ENCODE results near the gene ATG2A.

The ATG2A gene

DNA sequence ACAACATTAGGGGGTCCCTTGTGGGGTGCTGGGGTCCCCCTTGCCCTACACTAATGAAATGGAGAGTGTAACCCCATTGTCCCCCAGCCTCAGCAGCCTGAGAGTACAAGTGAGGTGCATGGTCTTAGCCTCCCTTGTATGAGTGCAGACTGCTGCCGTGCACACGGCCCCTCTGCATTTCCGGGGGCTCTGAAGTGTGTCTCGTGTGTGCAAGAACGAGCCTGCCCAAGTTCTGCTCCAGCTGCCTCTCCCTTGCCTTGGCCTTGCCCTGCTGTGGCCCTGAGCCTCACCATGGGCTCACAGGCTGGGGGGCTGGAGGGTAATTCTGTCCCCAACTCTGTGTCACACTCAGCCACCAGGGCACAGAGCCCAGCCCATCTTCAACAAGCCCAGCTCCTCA is 33.4 kb downstream of the ATG2A start:
- DNase-seq, result no peak

GRCh38 chr11:64882243-64882642 is 34.8 kb downstream of the ATG2A start:
- no peak for DNase-seq

DNA sequence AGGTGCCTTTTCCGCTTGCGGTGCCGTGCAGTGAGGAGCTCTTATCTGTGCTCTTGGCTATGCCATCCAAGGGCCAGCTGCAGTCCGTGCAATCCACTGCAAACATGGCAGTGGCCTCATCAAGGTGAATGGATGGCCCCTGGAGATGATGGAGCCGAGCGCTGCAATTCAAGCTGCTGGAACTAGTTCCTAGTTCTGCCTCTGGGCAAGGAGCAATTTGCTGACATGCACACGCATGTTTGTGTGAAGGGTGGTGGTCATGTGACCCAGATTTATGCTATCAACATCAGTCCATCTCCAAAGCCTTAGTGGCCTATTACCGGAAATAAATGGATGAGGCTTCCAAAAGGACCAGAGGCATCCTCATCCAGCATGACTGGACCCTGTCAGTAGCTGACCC is 35.5 kb downstream of the ATG2A start:
- DNase-seq, result no peak

GRCh38 chr11:64880240-64881001 is 36.6 kb downstream of the ATG2A start:
- no peak for DNase-seq

DNA sequence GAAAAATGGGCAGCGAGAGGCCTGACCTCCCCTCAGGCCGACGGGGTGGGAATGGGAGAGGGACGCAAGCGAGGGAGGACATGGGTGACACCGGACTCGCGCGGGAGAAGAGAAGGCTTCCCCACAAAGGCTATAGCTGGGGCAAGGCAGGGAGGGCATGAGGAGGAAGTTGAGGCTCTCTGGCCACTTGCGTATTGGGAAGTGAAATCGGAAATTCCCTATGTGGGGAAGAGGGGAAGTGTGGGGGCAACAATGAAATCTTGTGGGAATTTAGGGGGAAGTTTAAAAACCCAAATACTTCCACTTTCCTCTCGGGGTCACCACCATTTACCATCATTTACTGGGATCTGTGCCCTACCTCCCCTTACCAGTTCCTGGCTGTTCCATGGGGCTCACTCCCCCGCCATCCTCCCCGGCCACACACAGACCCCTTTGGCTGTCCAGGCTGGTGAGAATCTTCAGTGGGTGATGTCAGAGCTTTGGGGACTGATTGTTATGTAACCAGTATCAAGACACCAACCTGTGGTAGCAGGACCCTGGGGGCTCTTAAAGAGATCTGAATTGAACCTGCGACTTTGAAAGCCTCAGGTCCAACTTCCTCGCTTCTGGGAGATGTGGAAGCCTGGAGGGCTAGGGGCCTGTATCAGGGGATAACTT is 37.6 kb downstream of the ATG2A start:
- DNase-seq, result no peak

DNA sequence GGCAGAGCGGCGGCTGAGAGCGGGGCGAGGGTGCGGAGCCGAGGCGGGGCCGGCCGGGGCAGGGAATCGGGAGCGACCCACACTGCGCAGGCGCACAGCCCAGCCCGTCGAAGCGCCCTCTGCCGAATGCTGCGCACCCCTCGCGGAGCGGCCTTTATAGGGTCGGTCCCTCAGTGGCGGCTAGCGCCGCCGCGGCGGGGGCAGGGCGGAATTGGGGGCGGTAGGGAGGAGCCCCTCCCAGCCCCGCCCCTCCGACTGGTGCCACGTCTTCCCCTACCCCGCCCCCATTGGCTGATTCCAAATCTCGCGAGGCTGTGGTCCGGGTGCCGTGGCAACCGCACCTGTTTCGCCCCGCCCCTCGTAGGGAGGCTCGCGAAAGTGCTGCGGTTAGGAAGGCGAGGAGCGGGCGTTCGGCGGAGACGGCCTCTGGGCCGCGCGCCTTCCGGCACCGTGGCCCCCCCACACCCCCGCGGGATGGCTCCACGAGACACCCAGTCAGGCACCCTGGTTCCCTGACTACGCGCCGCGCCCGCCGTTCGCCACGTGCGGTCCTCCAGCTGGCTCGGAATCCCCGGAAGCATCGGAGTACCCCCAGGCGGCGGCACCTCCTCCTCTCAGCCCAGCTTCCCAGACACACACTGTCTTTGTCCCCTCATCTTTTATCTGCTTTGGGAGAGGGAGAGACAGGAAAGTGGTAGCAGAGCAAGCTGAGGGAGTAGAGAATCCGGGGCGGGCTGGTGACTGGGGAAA is 38.3 kb downstream of the ATG2A start, which contains the start of gene EHD1:
Gene EHD1, minus strand, starts transcription at position 128 of the 750 bp plus-strand sequence. CDS start 157 bp downstream, outside the sequence.
- peak; percentile 90 for DNase-seq

- no peak for DNase-seq
These were observed 38.9 kb downstream of the ATG2A start for GRCh38 chr11:64878223-64878493.

DNA sequence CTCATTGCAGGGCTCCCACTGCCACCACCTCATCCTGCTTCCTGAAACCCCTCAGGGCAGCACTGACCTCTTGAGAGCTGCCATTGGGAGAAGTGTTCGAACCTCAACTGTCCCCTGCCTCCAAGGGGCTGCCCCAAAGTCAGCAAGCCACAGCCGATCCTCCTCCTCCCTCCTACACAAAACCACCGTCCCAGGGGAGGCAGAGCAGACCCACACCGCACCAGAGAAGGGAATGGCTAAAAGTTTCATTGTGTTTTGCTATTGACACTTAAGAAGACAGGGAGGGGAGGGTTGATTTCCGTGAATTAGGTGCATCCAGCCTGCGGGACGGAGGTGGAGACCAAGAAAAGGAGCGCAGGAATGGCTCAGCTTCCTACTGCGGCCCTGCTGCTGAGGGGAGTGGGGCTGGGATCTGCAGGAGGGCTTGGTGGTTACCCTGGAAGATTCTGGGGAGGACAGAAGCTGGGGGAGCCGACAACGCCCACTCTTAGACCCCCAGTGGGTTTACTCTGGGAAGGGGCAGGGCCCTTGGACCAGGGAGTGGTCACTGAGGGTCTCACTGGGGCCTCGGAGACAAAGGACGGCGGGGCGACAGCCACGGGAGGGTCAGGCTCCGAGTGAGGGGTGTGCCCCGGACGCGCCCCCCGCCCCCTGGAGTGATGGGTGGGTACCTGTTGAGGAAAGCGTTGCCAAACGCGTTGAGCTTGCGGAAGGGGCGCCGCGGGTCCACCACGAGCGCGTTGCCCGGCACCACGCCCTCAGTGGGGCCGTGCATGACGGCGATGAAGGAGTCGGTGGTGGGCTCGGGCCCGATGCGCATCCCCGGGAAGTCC is 39.4 kb downstream of the ATG2A start:
- no peak for DNase-seq

GRCh38 chr11:64876835-64877341 is 40.1 kb downstream of the ATG2A start:
- DNase-seq, result no peak

GRCh38 chr11:64876229-64876750 is 40.7 kb downstream of the ATG2A start:
- DNase-seq, result no peak

- no peak for DNase-seq
These were observed 41.4 kb downstream of the ATG2A start for GRCh38 chr11:64875369-64876228.

DNA sequence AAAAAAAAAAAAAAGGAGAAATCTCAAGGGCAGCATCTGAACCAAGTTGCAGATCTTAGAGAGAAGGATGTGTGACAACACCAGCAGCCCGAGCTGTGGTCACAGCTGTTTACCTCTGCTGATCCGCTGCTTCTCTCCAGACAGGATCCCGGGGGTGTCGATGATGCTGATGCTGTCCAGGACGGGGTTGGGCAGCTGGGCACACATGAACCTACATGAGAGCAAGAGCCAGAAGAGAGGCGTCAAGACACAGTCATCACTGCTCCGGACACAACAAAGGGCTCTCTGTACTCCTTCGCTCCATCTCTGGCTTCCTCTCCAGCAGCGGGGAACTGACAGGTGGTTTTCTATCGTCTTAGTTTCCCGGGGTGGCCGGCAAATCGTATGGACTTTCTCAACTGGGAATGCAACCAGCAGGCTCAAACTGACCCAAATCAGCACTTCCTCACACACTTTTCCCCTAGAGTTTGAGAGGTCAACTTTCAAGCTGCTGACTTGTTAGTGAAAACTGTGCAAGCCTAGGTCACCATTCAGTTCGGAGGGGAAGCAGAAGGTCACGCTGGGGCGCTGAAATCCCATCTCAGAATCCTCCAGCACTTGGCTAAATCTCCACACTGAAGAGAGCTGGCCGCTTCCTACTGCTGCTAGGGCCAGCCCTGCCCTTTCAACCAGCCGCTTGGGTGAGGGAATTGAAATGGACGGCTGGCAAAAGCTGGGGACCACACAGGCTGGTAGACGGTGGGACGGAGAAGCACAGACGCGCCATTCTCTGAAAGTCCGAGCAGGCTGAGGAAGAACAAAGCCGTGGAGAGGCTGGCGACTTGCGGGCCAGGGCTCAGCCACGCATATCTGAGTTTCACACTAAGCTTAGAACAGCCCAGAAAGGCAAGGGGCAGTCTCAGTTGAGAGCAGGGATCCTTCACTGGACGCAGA is 42.4 kb downstream of the ATG2A start:
- DNase-seq, result no peak

GRCh38 chr11:64872790-64873488 is 44.1 kb downstream of the ATG2A start:
- no peak for DNase-seq

DNA sequence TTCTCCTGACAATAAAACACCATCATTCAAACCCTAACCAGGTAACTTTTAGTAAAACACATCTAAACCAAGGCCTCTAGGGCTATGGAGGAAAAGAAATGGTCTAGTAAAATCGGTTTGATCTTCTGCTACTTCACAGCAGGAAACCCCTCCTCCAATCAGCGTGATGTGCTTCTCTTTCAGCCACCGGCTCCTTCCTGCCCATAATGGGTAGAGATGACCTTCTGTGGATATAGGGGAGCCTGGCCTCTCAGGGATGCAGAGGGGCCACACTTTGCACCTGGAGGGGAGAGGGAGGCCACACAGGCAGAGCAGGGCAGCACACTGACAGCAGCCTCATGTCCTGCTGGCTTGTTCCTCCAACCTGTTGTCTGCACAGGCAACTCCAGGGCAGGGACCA is 45.5 kb downstream of the ATG2A start:
- no peak for DNase-seq

DNA sequence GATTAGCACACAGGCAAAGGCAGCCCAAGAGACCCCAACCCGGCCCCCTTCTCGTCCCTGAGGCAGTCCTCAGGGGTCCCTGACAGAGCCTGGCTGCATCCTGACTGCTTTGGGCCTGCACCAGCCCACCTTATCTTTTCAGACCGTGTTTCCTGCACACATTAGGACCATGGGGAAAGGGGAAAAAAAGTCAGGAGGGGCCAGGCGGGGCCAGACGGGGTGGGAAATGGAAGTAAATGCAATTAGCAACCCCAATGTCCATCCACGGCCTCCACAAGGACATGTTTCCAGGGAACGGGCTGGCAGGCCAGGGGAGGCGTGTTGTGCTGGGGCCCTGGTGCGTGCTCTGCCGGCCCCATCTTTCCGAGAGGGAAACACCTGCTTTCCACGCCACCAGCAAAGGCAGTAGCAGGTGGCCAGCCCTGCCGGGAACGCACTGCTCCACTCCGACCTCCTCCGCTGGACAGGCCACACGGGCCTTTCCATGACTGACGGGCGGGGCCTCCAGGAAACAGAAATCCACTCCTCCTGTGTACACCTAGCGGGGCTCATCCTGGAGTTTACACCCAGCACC is 46.0 kb downstream of the ATG2A start:
- no peak for DNase-seq

DNA sequence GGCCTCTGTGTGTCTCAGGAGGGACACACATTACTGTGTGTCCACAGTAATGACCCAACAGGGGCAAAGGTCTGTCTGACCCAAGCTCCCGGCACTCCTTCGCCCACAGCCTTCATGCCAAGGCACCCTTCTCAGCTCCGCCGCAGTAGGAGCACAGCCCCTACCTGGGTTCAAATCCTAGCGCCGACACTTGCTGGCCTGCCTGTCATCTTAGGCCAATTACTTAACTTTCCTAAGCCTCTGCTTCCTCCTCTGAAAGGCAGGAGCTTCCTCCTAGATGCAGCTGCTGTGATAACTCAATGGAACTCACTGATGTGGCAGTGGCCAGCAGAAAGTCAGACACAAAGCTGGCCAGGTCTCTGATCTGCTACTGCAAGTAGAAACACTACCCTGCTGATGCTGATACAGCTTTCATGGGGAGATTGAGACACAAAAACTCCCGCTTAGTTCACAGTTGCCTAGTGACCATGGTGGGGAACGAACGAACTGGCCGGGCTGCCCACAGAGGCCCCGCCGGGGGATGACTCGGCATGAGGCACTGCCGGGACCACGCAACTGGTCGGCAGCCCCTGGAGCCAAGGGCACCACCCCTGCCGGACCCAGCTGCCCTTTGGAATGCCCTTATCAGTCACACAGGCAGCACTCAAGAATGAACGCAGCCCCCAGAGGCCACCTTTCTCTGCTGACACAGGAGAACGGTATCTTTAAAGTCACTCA is 46.7 kb downstream of the ATG2A start:
- no peak for DNase-seq

DNA sequence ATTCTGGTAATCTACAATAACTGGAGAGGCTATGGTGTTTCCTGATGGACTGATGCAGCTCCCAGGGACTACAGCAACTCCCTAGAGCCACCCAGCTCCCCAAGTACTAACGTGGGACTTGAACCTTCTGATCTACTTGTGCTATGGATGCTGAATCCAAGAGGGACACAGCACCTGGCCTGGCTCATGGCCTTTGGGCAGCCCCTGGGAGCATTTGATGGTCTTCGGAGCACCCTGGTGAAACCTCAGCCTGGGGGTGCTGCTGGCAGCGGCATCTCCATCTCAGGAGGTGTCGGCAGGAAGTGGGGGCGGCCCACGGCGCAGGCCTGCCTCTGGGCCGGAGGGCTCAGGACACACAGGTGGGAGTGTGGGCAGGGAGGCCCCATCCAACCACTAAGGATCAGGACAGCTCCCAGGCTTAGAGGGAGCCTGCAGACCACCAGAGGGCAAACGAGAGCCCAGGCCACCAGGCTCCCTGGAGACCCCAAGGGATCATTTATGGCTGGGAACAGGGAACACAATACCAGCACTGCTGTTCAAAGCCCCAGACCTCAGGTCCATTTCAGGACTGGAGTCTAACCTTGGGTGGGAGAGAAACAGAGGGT is 47.3 kb downstream of the ATG2A start:
- no peak for DNase-seq

DNA sequence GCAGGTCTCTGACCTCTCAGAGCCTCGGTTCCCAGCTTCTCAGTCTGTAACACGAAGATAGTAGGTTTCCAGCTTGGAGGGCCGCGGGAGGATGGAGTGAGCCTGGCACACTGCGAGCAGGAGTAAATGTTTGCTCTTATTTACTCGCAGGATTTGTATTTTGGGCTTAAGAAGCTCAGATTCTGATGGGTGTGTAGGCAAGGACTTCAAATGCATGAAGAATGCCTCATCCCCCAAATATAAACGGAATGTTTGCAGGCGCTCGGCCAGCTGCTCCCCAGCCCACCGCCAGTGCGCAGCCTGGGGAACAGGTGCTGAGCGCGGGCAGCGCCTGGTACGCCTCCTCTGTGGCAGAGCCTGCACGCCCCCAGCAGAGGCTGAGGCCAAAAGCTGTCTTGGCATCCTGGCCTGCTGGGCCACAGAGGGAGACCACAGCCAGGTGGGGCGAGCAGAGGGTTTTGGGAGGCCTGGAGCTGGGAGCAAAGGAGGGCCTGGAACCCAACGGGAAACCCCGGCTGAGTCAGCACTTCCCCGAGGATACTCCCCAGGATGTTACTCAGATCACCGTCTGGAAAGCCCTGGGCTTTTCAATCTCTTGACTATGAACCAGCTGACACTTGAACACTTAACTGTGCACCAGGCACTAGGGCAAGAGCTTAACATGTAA is 48.0 kb downstream of the ATG2A start:
- DNase-seq, result no peak

All from cortex of kidney (tissue), 1 donor.